Measurements from ENCODE around the gene DKK2.

Gene DKK2, protein sequence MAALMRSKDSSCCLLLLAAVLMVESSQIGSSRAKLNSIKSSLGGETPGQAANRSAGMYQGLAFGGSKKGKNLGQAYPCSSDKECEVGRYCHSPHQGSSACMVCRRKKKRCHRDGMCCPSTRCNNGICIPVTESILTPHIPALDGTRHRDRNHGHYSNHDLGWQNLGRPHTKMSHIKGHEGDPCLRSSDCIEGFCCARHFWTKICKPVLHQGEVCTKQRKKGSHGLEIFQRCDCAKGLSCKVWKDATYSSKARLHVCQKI

DNA sequence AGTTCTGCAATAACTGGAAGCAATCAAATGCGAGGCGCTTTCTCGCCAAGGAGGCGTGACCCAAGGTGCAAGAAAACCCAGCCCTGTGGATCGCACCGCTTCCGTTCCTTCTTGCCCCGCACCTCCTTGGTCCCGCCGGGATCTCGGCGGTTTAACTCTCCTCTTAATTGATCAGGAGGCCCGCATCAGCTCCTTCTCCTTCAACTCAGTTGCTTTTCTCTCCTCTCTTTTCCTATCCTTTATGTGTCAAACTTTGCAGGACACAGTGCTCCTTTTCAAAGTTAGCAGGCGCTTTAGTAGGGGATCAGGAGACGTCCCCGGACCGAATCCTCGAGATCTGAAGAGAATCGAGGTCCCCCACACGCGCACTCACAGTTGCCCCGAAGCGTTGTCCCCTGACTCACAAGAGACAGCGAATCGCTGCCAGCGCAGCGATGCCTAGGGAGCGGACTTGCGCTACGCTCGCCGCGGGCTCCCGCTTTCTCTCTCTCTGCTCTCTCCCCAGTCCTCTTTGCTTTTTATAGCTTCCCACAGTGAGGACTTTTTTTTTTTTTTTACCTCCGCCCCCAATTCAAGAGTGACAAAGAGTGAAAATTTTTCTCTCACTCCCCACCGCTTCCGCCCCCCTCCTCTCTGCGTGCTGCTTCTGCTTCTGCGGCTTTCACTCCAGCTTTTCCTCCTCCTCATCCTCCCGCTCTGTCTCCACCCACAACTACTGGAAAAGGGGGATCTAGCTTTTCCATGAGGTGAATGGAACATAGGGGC is at the start of gene DKK2:
Gene DKK2, minus strand, starts transcription at position 495 of the 765 bp plus-strand sequence. CDS start 722 bp downstream, outside the sequence.
- DNase-seq, result no peak

DNA sequence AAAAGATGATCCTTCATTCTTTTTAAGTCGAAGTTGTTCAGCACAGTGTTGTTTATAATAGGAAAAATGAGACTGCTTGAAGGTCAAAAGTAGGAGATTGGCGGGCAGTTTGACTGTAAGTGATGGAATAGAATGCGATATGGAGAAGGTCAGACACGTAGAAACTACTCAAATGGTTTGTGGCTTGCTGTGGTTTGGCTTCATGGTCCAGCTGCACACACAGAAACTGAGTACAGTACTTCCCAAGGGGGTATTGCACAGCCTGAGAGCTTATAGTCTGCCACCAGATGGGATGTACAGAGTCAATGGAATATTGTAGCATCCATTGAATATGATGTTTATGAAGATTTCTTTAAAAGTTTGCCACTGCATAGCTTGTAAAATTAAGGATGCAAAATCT is 41.1 kb upstream of the DKK2 start:
- DNase-seq, result no peak

DNA sequence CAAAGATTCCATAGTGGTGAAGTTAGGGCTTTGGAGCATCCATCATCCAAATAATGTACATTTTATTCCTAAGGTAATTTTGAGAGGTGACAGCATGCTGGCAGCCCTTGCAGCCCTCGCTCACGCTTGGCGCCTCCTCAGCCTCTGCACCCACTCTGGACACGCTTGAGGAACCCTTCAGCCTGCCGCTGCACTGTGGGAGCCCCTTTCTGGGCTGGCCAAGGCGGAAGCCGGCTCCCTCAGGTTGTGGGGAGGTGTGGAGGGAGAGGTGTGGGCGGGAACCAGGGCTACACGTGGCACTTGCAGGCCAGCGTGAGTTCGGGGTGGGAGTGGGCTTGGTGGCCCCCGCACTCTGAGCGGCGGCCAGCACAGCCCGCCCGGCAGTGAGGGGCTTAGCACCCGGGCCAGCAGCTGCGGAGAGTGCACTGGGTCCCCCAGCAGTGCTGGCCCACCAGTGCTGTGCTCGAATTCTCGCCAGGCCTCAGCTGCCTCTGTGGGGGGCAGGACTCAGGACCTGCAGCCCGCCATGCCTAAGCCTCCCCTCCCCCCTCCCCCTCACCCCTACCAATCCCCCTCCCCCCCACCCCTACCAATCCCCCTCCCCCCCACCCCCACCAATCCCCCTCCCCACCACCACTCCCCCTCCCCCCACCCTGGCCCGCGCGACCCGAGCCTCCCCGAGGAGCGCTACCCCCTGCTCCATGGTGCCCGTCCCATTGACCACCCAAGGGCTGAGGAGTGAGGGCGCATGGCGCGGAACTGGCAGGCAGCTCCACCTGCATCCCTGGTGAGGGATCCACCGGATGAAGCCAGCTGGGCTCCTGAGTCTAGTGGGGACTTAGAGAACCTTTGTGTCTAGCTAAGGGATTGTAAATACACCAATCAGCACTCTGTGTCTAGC is 37.0 kb upstream of the DKK2 start:
- DNase-seq, result no peak

DNA sequence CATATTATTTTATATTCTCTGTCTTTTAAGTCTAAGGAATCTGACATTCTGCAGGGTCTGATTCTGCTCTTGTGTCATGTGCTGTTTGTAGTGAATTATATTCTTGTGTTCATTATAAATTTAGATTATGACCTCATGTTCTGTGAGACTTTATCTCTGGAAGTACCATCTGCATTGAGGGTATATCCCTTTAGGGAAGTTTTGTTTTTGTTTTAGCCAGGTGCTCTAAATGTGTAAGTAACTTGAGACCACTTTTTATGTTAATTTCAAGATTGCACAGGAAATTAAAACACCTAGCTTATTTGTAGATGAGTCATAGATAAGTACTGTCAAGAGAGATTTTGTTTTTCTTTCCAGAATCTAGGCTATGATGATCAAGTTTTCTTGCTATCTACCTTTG is 35.0 kb upstream of the DKK2 start:
- no peak for DNase-seq

DNA sequence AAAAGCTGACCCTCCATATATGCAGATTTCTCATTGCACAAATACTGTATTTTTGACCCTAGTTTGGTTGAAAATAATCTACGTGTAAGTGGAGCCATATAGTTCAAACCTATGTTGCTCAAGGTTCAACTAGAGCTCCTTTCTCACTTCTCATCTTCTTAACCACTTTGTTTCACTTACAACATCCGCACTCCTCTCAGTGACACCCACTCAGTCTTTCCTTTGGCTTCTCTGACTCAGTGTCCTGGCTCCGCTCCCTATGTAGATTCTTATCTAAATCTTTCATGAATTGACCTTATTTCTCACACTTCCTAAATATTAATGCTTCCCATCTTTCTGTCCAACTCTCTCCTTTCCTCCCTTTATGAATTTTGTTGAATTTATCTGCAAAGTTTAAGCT is 32.9 kb upstream of the DKK2 start:
- DNase-seq, result no peak

DNA sequence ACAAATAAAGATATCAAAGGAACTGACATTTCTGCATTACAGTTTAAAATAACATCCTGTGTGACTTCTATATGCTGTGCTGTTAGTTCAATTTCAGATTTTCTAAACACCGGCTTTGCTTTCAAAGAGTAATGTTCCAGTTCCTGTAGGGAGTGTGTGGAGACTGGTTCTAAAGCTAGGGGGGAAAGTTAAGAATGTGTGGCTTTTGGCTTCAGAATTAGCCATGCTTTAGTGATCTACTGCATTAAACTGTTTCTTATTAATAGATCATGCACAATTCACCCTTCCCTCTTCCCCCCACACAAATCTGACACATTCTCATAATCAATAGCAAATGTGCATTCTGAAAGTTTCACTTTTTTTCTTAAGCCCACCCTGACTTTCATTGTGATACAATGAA is 32.0 kb upstream of the DKK2 start:
- no peak for DNase-seq

DNA sequence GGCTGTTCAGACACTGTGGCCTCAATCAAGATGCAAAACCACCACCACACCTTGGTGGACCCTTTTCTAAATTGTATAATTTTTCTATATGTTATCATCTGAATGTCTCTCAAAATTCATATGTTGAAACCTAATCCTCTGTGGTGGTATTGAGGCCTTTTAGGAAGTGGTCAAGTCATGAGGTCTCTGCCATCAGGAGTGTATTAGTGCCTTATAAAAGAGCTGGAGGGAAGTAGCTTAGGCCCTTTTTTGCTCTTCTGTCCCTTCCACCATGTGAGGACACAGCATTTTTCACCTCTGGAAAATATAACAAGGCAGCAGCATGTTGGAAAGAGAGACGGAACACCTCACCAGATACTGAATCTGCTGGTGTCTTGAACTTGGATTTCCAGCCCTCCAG is 30.5 kb upstream of the DKK2 start:
- no peak for DNase-seq

DNA sequence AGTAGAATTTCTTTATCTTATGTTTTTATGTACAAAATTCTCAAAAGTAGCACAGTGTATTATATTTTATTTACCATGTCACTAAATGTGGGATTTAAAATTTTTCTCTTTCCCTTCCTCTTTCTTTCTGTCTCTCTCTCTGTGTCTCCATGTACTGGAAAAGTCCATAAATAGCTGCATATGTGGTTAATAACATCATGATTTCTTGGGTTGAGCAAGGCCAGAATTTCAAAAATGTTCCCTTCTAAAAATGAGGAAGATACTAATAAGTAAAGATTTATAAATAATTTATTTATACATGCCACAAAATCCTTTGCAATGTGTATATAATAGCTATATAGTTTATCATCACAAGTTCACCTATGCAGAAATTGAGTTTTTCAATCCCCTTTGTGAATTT is 29.1 kb upstream of the DKK2 start:
- no peak for DNase-seq

DNA sequence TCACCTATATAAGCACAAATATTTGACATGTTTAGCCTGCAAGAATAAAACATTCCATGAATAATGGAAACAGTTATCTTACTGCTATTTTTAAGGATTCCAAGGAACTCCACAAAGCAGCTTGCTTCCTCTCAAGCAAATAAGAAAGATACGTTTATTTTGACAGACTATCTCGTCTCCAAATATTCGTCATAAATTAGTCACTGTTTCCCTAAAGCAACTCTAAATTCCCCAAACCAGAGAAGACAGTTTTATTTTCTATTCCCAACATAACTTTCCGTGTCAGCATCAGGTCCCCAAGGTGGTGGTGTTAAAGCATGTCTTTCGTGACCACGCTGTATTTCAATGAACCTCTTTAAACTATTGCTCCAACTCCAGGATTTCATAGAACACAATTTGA is 24.3 kb upstream of the DKK2 start:
- DNase-seq, result no peak

DNA sequence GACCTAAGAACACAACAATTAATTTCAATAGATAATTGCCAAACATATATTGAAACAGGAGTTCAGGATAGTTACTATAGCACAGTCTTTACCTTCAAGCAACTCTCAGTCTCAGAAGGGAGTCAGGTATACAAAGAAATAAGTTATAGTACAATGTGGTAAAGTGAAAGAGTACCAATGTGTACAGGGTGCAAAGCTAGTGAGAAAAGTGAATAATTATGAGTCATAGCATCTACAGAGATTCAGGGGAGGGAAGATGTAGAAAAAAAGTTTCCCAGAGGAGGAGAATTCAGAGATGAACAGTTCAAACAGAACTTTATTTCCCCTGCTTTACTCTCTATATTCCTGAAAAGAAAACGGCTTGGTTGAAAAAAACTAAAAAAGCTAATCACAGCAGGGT is 22.7 kb upstream of the DKK2 start:
- no peak for DNase-seq

DNA sequence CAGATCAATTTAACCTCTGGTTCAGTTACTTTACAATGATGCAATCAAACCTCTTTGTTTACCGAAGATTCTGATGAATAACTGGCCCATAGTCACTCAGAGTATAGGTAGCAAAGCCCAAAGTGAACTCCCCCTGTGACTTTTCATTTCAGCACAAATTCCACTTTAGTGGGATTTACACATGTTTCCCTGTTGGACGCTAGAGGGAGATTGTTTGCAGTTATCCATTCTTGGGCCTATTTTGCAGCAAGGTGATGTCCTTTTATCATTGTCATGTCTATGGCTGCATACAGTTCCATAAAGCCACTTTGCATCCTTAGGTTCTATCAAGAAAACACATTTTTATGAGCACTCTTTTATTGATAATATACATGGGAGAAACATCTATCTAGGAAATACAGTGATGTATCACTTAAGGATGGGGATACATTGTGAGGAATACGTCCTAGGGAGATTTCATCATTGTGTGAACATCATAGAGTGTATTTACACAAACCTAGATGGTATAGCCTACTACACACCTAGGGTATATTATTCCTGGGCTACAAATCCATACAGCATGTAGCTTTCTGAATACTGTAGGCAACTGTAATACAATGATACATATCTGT is 14.5 kb upstream of the DKK2 start:
- no peak for DNase-seq

DNA sequence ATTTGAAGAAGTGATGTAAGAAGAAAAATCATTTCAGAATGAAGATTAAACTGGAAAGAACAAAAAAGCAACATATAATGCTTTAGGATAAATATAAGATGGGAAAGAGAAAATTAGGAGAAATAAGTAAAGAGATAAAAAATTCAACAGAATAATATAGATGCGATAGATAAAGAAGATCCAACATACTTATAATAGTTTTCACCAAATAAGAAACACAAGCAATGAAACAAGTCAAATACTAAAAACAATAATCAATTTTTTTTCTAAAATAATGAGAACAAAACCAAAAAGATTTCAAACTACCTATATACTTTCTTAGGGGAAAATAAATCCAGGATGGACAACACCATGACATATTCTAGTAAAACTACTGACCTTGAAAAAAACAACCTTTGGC is 10.1 kb upstream of the DKK2 start:
- no peak for DNase-seq

DNA sequence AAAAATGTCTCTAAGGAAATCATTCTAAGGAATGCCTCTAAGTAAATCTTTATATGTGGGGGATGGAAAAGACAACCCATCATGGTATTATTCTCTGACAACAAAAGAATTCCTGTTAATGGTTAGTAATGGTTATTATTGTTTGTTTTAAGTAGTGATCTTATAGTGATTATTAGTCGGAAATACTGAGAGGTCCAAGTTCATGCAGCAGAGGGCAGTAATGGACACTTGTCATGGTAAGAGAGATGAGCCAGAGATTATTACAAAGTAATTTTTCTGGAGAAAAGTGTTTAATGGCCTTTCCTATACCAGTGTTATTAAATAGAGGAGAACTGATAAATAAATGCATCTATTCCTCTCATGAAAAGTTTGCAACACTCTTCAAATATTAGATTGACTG is 8.1 kb upstream of the DKK2 start:
- no peak for DNase-seq

DNA sequence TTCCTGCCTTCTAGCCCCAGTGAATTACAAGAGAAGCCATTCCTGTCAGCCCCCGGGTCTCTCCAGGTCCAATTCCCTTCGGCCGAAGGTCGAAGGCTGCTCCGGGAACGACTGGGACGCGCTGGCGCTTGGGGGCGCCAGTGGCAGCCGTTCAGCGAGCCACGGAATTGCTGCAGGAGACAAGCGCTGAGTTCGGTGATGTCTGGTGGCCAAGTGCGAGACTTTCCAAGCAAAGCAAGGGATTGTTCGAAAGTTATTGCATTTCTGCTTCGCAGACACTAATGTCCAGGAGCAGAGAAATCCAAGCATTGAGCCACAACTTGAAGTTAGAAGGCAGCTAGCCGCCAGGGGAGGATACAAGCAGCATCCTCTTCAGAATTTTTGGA is 1.1 kb upstream of the DKK2 start:
- no peak for DNase-seq

DNA sequence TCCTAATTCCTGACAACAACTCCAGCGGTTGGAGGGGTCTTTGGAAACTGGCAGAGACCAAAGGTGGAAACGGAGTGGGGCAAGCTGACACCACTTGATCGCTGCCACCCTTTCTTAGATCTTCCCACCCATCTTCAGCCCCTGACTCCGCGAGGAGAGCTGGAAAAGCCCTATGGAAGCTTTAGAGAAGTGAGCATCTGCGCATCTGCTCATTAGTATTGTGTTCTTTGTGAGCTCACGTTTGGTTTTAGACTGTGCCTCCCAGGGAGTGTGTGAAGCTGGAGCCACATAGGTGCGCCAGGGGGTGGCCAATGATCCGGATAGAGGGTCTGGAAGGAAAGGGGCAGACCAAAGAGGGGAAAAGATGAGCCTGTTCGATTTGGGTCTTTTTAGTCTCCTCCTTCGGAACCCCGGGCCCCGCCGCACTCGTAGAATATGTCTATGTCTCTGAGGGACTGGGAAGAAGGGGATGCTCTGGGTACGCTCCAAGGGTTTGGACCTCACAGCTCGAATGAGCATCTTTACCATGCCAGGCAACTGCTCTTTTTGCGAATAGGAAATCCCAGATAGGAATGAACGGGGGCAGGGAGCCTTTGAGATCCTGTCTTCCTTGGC is 578 bp upstream of the DKK2 start:
- DNase-seq, result no peak

DNA sequence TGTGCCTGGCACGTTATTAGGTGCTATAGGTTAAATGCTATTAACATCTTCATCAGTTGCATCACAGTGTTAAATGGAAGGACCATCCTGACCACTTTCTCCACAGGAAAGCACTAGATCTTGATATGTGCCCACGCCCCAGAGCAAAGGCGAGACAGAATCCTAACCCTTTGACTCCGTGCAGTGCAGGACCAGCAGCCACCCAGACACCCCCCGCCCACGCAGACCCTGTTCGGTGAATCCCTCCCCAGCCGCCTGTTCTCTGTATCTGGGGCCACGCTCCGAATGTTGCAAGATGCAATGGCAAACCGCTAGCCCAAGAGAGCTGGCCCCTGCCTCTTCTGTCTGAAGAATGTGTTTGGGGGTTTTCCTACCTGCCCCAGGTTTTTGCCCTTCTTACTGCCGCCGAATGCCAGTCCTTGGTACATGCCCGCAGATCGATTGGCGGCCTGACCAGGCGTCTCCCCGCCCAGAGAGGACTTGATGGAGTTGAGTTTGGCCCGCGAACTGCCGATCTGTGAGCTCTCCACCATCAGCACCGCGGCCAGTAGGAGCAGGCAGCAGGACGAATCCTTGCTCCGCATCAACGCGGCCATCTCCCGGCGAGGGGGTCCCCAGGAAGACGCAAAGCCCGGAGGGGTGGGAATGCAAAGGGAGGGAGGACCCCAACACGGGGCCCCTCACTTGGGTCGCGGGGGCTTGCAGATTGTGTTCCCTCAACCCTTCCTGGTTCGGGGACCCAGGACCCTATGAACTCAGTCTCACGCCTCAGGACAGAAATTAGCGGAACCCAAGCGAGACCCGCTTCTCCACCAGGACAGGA is 906 bp downstream of the DKK2 start:
- DNase-seq, result no peak

DNA sequence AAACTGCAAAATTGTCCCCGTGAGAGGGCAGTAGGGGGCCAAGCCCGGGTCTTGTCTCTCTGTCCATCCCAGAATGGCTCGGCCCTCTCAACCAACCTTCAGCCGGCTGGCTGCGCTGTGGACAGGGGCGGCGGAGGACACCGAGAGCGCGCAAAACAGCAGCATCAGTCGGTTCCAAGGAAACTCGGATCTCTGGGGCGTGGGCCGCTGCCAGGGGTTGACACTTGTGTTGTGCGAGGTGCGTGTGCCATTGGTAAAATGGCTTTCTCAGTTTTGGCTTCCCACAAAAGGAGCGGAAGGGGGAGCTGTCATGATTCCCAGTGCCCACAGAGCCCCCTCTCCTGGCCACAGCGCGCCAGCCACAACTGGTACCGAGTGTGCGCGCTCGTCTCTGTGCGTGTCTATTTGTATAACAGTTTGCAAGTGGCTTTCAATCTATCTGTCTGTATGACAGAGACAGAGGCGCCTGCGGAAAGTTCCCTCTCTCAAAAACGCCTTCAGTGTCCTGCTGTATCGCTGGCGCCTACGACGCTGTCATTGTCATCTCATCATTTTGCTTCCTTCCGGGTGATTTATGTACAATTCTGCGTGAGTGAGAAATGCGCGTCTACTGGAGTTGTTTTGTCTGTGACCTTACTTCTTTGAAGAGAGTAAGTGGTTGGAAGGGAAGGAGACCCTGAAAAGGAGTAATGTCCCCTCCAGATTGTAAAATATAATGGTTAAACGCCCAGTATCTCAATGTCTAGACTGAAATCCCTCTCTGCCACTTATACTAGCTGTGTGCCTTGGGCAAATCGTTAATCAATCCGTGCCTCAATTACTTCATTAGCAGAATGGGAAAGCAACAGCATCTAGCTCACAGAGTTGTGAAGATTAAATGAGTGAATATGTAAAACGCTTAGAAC is 1.8 kb downstream of the DKK2 start:
- no peak for DNase-seq

DNA sequence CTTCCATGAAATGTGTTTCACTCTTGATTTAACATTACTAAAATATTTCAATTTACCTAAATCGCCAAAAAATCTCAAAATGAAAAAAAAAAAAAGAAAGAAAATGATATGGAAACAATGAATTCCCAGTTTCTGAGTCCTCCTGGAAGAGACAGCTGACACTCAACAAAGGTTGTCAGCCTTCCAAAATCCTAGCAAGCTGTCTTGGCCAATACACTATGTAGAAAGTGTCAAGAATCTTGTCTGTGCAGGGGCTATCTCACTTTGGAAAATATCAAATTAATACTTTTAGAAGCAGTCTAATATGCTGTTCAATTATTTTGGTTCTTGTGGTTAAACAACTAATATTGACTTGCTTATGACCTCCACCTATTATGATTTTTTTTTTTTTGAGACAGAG is 8.7 kb downstream of the DKK2 start:
- DNase-seq, result no peak

DNA sequence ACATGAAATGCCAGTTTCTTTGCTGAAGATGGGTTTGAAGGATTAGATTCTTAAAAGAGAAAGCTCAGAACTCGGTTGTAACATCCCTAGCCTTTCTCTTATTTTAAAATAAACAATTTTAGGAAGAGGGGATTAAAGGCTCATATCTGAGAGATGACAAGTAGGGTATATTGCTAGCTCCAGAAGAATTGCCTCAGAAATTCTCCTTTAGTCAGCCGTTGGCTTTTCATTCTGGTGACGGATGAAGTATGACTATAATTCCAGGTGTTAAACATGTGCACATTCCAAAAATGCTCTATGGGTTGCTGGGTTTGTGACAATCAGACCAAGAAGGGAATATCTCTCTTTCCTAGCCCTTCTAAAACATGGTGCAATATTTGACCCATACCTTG is 17.8 kb downstream of the DKK2 start:
- DNase-seq, result no peak

DNA sequence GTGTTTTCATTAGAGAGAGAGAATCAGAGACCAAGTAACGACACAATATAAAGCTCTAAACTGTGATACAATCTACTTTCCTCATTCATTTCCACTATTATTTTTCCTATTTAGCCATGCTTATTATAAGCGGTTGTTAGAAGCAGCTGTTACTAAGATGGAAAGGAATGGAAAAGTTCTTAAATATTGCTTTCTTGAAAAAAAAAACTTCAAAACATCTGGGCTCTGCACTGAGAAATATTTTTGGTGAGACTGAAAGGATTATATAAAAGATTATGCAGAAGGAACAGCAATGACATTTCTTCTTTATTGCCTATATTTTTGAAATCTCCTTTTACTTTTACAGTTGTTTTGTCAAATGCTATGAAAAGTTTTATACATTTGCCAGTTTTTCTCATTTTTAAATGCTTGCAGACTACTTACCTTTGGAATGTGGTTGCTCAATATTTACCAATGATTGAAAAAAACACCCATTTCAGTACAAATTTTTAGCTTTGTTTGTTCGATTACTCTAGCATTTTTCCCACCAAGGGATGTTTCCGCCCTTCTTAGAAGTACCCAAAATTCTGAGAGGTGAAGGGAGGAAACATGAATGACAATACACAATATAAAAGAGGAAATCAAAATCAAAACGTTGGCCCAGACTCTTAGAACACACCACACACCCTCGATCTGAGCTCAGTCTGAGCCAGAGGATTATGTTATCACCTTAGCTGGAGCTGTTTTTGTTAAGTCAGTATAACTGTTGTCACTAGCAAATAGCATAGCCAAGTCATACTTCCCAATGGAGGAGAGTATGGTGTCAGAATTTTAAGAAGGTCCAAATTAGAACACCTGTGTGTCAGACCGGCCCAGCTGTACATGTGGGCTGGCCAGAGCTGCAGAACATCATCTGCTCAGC is 18.4 kb downstream of the DKK2 start:
- DNase-seq, result no peak

All from CD4-positive, alpha-beta T cell treated with Interleukin-12 subunit alpha and Interleukin-12 subunit beta, for 1 hour (primary cell).